ENCODE data around the gene KCNK15. TPM values are rescaled to one million over a fixed set of nuclear protein-coding genes. Genes with fewer than 3 reads are reported as not detected.
"Not testable (repeated sequence)": the region's sequence is repeated elsewhere in the genome, so short reads cannot be mapped to it uniquely, and the experiment has no call there.

The KCNK15 gene
- total RNA-seq (ENCODE audit: low replicate concordance) = 0.21 TPM in 1 of 2 replicates, not detected in the other

- peaks cover 5% of the 10 kb centered on the region for H3K4me1 ChIP-seq
- H3K36me3 ChIP-seq = no peaks in the 10 kb centered on the region
- H3K4me2 ChIP-seq = peak within 1 kb of the TSS; percentile 80
- Mint-ChIP-seq H3K27me3 (ENCODE audit: insufficient read depth, low read depth) (peaks cover 30% of the 10 kb centered on the region), H3K27ac (no peak within 1 kb of the TSS), H3K4me1 (peaks cover 15% of the 10 kb centered on the region), H3K9me3 (no peaks in the 10 kb centered on the region), H3K36me3 (no peaks in the 10 kb centered on the region), H3K4me3 (peak within 1 kb of the TSS; percentile 77)
- H4K20me1 ChIP-seq (ENCODE audit: low read depth) = no peaks in the 10 kb centered on the region
- H3K27me3 ChIP-seq = peaks cover 86% of the 10 kb centered on the region
- peak within 1 kb of the TSS; percentile 100 for H2AFZ ChIP-seq (replicated peaks)
- no peaks in the 10 kb centered on the region for H3K79me2 ChIP-seq (ENCODE audit: low read depth)
- H3K27ac ChIP-seq = no peak within 1 kb of the TSS
- H3F3A ChIP-seq (ENCODE audit: low read depth) = peaks cover 31% of the 10 kb centered on the region
- H3K9ac ChIP-seq = no peak within 1 kb of the TSS
- peak; percentile 68 for DNase-seq (ENCODE audit: low spot score)
- H3K9me3 ChIP-seq (ENCODE audit: low read depth) = no peaks in the 10 kb centered on the region
- peak within 1 kb of the TSS; percentile 52 for H3K4me3 ChIP-seq
- TF ChIP-seq EZH2 (IDR thresholded peaks at IDR 0.05) (peak; percentile 27), EZH2phosphoT487 (IDR thresholded peaks at IDR 0.05) (peak; percentile 69), CTCF (IDR thresholded peaks at IDR 0.05) (no peak)
These were observed at the start of gene KCNK15 for GRCh38 chr20:44745598-44746366. Gene KCNK15 (plus strand): TSS chr20:44745865. CDS start chr20:44745911, 46 bp downstream.

GRCh38 chr20:44696315-44696714 lies 49.4 kb upstream of the KCNK15 start:
- Histone ChIP-seq H3F3A (ENCODE audit: low read depth) (no peaks in the 10 kb centered on the region), H3K27ac (no peak overlapping the region), H3K9me3 (ENCODE audit: low read depth) (no peaks in the 10 kb centered on the region), H3K27me3 (no peaks in the 10 kb centered on the region), H3K4me2 (no peak overlapping the region), H3K79me2 (ENCODE audit: low read depth) (no peaks in the 10 kb centered on the region), H2AFZ (replicated peaks) (no peak overlapping the region), H3K4me3 (no peak overlapping the region), H4K20me1 (ENCODE audit: low read depth) (no peaks in the 10 kb centered on the region), H3K9ac (no peak overlapping the region), H3K36me3 (no peaks in the 10 kb centered on the region), H3K4me1 (peaks cover 2% of the 10 kb centered on the region)
- Mint-ChIP-seq H3K27me3 (ENCODE audit: insufficient read depth, low read depth) (peaks cover 4% of the 10 kb centered on the region), H3K9me3 (peaks cover 3% of the 10 kb centered on the region), H3K4me1 (peaks cover 27% of the 10 kb centered on the region), H3K36me3 (no peaks in the 10 kb centered on the region), H3K27ac (no peak overlapping the region), H3K4me3 (no peak overlapping the region)
- TF ChIP-seq CTCF (IDR thresholded peaks at IDR 0.05) (no peak), EZH2 (IDR thresholded peaks at IDR 0.05) (no peak), EZH2phosphoT487 (IDR thresholded peaks at IDR 0.05) (no peak)
- DNase-seq (ENCODE audit: low spot score) = no peak

GRCh38 chr20:44697041-44697440 lies 48.6 kb upstream of the KCNK15 start:
- H3K27me3 ChIP-seq; H3K4me3 Mint-ChIP-seq; H3K9ac ChIP-seq; H3F3A ChIP-seq (ENCODE audit: low read depth); H3K9me3 ChIP-seq (ENCODE audit: low read depth); H4K20me1 ChIP-seq (ENCODE audit: low read depth); H3K27ac Mint-ChIP-seq; H3K36me3 ChIP-seq; H3K79me2 ChIP-seq (ENCODE audit: low read depth); H3K36me3 Mint-ChIP-seq; H3K4me2 ChIP-seq; H2AFZ ChIP-seq (replicated peaks); H3K27ac ChIP-seq; H3K4me1 ChIP-seq; DNase-seq (ENCODE audit: low spot score); H3K27me3 Mint-ChIP-seq (ENCODE audit: insufficient read depth, low read depth); H3K4me3 ChIP-seq; H3K9me3 Mint-ChIP-seq: not testable (repeated sequence)
- peaks cover 33% of the 10 kb centered on the region for H3K4me1 Mint-ChIP-seq

- Histone ChIP-seq H4K20me1 (ENCODE audit: low read depth) (no peaks in the 10 kb centered on the region), H3K9me3 (ENCODE audit: low read depth) (no peaks in the 10 kb centered on the region), H3K79me2 (ENCODE audit: low read depth) (no peaks in the 10 kb centered on the region), H3K36me3 (no peaks in the 10 kb centered on the region), H3K4me2 (no peak overlapping the region), H3K27ac (no peak overlapping the region), H3K4me1 (peaks cover 10% of the 10 kb centered on the region), H3K27me3 (no peaks in the 10 kb centered on the region), H3F3A (ENCODE audit: low read depth) (no peaks in the 10 kb centered on the region), H3K4me3 (no peak overlapping the region), H2AFZ (replicated peaks) (no peak overlapping the region), H3K9ac (no peak overlapping the region)
- peaks cover 25% of the 10 kb centered on the region for H3K4me1 Mint-ChIP-seq
- no peak overlapping the region for H3K27ac Mint-ChIP-seq
- no peaks in the 10 kb centered on the region for H3K9me3 Mint-ChIP-seq
- H3K36me3 Mint-ChIP-seq = no peaks in the 10 kb centered on the region
- TF ChIP-seq EZH2phosphoT487 (IDR thresholded peaks at IDR 0.05) (no peak), CTCF (IDR thresholded peaks at IDR 0.05) (no peak), EZH2 (IDR thresholded peaks at IDR 0.05) (no peak)
- no peak for DNase-seq (ENCODE audit: low spot score)
- H3K4me3 Mint-ChIP-seq = no peak overlapping the region
- peaks cover 5% of the 10 kb centered on the region for H3K27me3 Mint-ChIP-seq (ENCODE audit: insufficient read depth, low read depth)
These were observed 47.3 kb upstream of the KCNK15 start for GRCh38 chr20:44698351-44698750.

All from neural progenitor cell (in vitro differentiated cells).